Spleen (tissue), 7 donors: Measurements from ENCODE around the gene AAR2.

Source experiments
- POLR2A ChIP-seq, 3 donors: fragments of 450-650 bp; IDR thresholded peaks; one replicate each; pipeline ENCODE4 v1.5.1; 2017; ENCODE audit warnings: antibody characterized with exemption in 3 of 3, mild to moderate bottlenecking in 1 of 3
- TF ChIP-seq, protein P1 (sequence below), 11 experiments: fragments of 200-600 bp in 7 of 11; fragments of 450-650 bp in 4 of 11; sonication (generic) in 4 of 11; IDR thresholded peaks in 8 of 11; conservative IDR thresholded peaks in 3 of 11; 1 replicate in 7 of 11; 2 replicates in 4 of 11; pipeline versions ENCODE4 v1.4.0 to v1.8.0; 2016 to 2021; ENCODE audit warnings: antibody characterized with exemption in 11 of 11, inconsistent platforms in 4 of 11, mild to moderate bottlenecking in 1 of 11
- donor health status: DM: no; HTN: no; CAD: no; lungs with moderate emphysema.
- donor health status: DM: no; HTN: no; CAD: no.
- donor health status: DM: no; HTN: no; CAD: no.

DNA sequence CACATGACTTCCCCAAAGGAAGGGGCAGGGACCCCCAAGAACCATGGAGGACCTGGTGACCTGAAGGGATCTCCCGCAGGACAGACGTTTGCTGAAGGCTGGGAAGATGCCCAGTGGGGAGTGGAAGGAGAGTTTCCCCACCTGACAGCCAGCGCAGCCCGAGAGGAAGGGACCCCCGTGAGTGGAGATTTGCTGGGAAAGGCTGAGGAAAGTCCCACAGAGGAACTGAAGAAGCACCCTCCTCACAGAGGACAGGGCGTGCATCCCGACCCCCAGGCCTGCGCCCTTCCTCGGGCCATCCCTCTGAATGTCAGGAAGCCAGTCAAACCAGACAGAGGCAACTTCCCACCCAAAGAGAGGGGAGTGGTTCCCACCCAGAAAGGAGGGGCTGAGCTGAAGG, 29.6 kb upstream of the AAR2 start:
- TF ChIP-seq, protein P1, sequence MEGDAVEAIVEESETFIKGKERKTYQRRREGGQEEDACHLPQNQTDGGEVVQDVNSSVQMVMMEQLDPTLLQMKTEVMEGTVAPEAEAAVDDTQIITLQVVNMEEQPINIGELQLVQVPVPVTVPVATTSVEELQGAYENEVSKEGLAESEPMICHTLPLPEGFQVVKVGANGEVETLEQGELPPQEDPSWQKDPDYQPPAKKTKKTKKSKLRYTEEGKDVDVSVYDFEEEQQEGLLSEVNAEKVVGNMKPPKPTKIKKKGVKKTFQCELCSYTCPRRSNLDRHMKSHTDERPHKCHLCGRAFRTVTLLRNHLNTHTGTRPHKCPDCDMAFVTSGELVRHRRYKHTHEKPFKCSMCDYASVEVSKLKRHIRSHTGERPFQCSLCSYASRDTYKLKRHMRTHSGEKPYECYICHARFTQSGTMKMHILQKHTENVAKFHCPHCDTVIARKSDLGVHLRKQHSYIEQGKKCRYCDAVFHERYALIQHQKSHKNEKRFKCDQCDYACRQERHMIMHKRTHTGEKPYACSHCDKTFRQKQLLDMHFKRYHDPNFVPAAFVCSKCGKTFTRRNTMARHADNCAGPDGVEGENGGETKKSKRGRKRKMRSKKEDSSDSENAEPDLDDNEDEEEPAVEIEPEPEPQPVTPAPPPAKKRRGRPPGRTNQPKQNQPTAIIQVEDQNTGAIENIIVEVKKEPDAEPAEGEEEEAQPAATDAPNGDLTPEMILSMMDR (IDR thresholded peaks at IDR 0.05 in 8 of 11, conservative IDR thresholded peaks at IDR 0.05 in 3 of 11): no peak
- TF ChIP-seq POLR2A (IDR thresholded peaks at IDR 0.05): no peak
